Mesendoderm (in vitro differentiated cells): ENCODE data around the gene LAMP2.
A peak's percentile ranks its signal among the peaks of the same experiment; 100 is the strongest.

Experiments
- DNase-seq: peaks from one replicate; pipeline ENCODE4 v3.0.0; 2013
- H2AK5ac ChIP-seq: 2 replicates; pipeline ENCODE4 v1.6.1; 2013; ENCODE audit warnings: low read length, inconsistent platforms
- H2BK120ac ChIP-seq: 2 replicates; pipeline ENCODE4 v1.6.1; 2013; ENCODE audit warnings: low read depth, mild to moderate bottlenecking, low read length, moderate library complexity, mixed read lengths
- H2BK15ac ChIP-seq: replicated peaks from 2 replicates; pipeline ENCODE4 v1.6.1; 2013; ENCODE audit warnings: low read depth, mild to moderate bottlenecking, moderate library complexity
- H2BK5ac ChIP-seq: 2 replicates; pipeline ENCODE4 v1.6.1; 2013; ENCODE audit warnings: low read length, inconsistent platforms
- H3K18ac ChIP-seq: 2 replicates; pipeline ENCODE4 v1.6.1; 2013; ENCODE audit warnings: mild to moderate bottlenecking, low read length, mixed read lengths
- H3K23ac ChIP-seq: one replicate; pipeline ENCODE4 v1.6.1; 2013; ENCODE audit warnings: low read length
- H3K27ac ChIP-seq: 2 replicates; pipeline ENCODE4 v1.5.1; 2013; ENCODE audit warnings: low read depth, mild to moderate bottlenecking, inconsistent platforms, low read length, moderate library complexity
- H3K27me3 ChIP-seq: 2 replicates; pipeline ENCODE4 v1.6.1; 2013; ENCODE audit warnings: low read length, control low read depth, mild to moderate bottlenecking, inconsistent platforms; ENCODE audit not compliant: insufficient read depth, poor library complexity
- H3K36me3 ChIP-seq: 2 replicates; pipeline ENCODE4 v1.6.1; 2013; ENCODE audit warnings: low read length, inconsistent platforms; ENCODE audit not compliant: control insufficient read depth, insufficient read depth
- H3K4ac ChIP-seq: one replicate; pipeline ENCODE4 v1.6.1; 2013; ENCODE audit warnings: low read depth, mild to moderate bottlenecking, low read length, moderate library complexity
- H3K4me1 ChIP-seq: 2 replicates; pipeline ENCODE4 v1.6.1; 2013; ENCODE audit warnings: low read depth, low read length, inconsistent platforms; ENCODE audit not compliant: control insufficient read depth
- H3K4me2 ChIP-seq: 2 replicates; pipeline ENCODE4 v1.6.1; 2013; ENCODE audit warnings: low read length
- H3K4me3 ChIP-seq: 2 replicates; pipeline ENCODE4 v1.5.1; 2013; ENCODE audit warnings: mild to moderate bottlenecking, low read length
- H3K56ac ChIP-seq: one replicate; pipeline ENCODE4 v1.6.1; 2013; ENCODE audit warnings: low read length
- H3K79me1 ChIP-seq: 2 replicates; pipeline ENCODE4 v1.6.1; 2013; ENCODE audit warnings: low read length, inconsistent platforms
- H3K79me2 ChIP-seq: 2 replicates; pipeline ENCODE4 v1.6.1; 2013; ENCODE audit warnings: mild to moderate bottlenecking, low read length; ENCODE audit not compliant: control insufficient read depth, insufficient read depth
- H3K9ac ChIP-seq: 2 replicates; pipeline ENCODE4 v1.6.1; 2013; ENCODE audit warnings: low read length, inconsistent platforms
- H4K5ac ChIP-seq: one replicate; pipeline ENCODE4 v1.6.1; 2013; ENCODE audit warnings: low read length
- H4K8ac ChIP-seq: one replicate; pipeline ENCODE4 v1.6.1; 2013; ENCODE audit warnings: low read depth, mild to moderate bottlenecking, control low read depth, low read length, moderate library complexity
- WGBS: extraction: QIAGEN DNeasy Blood & Tissue Kit; methylation state at CpG from one replicate; pipeline ENCODE4 v1.1.7; 2013; ENCODE audit warnings: low lambda C conversion rate, missing lambda C conversion rate; ENCODE audit not compliant: insufficient coverage; ENCODE audit errors: extremely low coverage; 5-methylcytosine and 5-hydroxymethylcytosine counted together

The LAMP2 gene

DNA sequence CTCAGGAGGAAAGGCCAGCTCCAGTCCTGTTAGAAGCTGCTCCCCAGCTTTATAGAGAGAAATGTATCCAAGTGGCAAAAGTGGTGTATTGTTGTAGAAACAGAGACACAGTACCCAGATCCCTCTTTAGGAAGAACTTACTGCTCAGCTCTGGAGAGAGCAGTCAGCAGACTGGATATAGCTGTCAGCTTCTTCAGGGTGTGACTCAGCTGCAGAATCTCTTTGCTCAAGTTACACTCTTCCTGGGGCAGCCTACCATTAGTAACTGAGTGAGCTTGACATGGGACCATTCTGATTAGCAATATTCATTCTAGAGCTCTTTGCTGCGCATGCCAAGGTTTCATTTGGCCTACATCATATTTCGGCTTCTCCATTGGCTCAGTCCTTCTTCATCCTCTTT is 66.7 kb downstream of the LAMP2 start:
- Histone ChIP-seq H2BK15ac (no peak overlapping the region), H4K5ac (no peak overlapping the region), H2BK5ac (no peak overlapping the region), H3K79me1 (no peaks in the 10 kb centered on the region), H3K23ac (no peak overlapping the region), H3K18ac (no peak overlapping the region), H3K4me2 (no peak overlapping the region), H3K27me3 (no peaks in the 10 kb centered on the region), H3K36me3 (no peaks in the 10 kb centered on the region), H3K56ac (no peak overlapping the region), H3K79me2 (no peaks in the 10 kb centered on the region), H3K4ac (no peak overlapping the region), H3K27ac (no peak overlapping the region), H3K4me3 (no peak overlapping the region), H3K4me1 (no peaks in the 10 kb centered on the region), H4K8ac (no peak overlapping the region), H3K9ac (no peak overlapping the region), H2AK5ac (no peak overlapping the region), H2BK120ac (no peak overlapping the region)
- DNase-seq: no peak
- WGBS: no CpG with 5 or more reads among the region's 2 CpGs

DNA sequence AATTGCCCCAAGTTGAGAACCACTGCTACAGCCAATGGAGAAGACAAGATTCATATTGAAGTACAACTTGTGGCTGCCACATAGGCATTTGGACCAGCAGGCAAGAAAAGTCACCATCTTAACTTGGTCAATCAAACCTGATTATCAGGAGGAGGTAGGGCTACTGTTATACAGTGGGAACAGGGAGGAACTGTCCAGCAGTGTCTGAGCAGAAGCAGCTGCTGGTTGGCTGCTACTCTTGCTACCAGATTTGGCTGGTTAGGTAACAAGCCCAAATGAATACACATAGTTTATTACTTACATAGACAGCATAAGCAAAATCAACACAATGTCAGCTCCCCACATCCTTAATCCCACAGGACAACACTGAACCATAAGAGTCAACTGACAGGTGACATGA is 67.8 kb downstream of the LAMP2 start:
- no peak overlapping the region for H3K27ac ChIP-seq
- no peak overlapping the region for H3K4me2 ChIP-seq
- no peak overlapping the region for H3K4me3 ChIP-seq
- H3K18ac ChIP-seq: no peak overlapping the region
- no peak overlapping the region for H2BK15ac ChIP-seq
- no peak overlapping the region for H3K9ac ChIP-seq
- no peak for DNase-seq
- no peaks in the 10 kb centered on the region for H3K4me1 ChIP-seq
- H3K79me2 ChIP-seq: no peaks in the 10 kb centered on the region
- H3K79me1 ChIP-seq: no peaks in the 10 kb centered on the region
- no peak overlapping the region for H2BK5ac ChIP-seq
- no peaks in the 10 kb centered on the region for H3K36me3 ChIP-seq
- no peak overlapping the region for H4K5ac ChIP-seq
- no peak overlapping the region for H3K56ac ChIP-seq
- H4K8ac ChIP-seq: no peak overlapping the region
- H2BK120ac ChIP-seq: no peak overlapping the region
- H2AK5ac ChIP-seq: no peak overlapping the region
- no peak overlapping the region for H3K4ac ChIP-seq
- no peak overlapping the region for H3K23ac ChIP-seq
- H3K27me3 ChIP-seq: no peaks in the 10 kb centered on the region

DNA sequence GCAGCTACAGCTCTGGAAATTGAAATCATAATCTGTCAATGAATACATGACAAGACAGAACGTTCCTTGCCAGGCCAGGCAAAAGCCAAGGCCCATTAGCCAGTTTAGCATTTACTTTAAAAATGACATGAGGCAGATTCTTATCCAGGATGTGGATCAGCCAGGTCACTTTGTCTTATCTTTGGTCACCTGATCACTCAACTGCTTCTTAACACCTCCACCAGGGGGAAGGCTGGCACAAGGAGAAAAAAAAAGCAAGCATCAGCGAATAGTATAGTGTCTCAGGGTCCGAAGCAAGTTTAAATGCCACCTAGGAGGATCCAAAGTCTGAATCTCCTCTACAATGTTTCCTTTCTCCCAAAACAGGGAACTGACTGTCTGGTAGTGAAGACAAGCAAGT is 88.4 kb downstream of the LAMP2 start:
- Histone ChIP-seq H3K36me3 (no peaks in the 10 kb centered on the region), H2BK5ac (no peak overlapping the region), H3K18ac (no peak overlapping the region), H3K27me3 (no peaks in the 10 kb centered on the region), H2AK5ac (no peak overlapping the region), H3K79me2 (no peaks in the 10 kb centered on the region), H3K9ac (no peak overlapping the region), H2BK15ac (no peak overlapping the region), H3K27ac (no peak overlapping the region), H3K56ac (no peak overlapping the region), H3K4ac (no peak overlapping the region), H3K79me1 (no peaks in the 10 kb centered on the region), H2BK120ac (no peak overlapping the region), H3K4me3 (no peak overlapping the region), H3K4me1 (peaks cover 3% of the 10 kb centered on the region), H4K5ac (no peak overlapping the region), H4K8ac (no peak overlapping the region), H3K23ac (no peak overlapping the region), H3K4me2 (no peak overlapping the region)
- no CpG with 5 or more reads among the region's 3 CpGs for WGBS
- DNase-seq: peak; percentile 80

DNA sequence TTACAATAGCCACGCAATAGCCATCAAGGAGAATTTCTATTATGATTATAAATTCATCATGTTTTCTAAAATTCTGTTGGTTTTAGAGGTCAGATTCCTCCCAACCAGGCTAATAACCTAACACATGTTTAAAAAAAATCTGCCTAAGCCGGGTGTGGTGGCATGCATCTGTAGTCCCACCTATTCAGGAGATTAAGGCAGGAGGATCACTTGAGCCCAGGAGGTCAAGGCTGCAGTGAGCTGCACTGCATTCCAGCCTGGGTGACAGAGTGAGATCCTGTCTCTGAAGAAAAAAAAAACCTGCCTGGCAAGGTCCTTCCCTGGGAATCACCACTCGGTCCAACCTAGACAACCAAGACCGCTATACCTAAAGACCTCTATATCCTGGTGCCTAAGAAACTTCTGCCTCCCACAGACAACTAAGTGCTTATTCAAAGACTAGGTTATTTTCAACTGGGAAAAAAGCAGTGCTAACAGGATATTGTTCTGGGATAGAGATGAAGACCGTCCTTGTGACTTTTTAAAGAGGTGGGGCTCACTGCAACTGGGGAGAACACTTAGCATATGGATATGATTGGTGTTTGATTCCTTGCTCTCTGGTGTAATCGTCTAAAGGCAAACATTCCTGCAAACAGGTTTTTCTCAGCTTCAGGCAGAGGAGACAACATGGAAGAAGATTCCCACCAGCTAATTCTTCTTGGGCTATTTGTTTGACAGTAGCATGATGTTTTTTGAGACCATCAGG is 89.0 kb downstream of the LAMP2 start:
- Histone ChIP-seq H2BK120ac (no peak overlapping the region), H3K27me3 (no peaks in the 10 kb centered on the region), H3K36me3 (no peaks in the 10 kb centered on the region), H2AK5ac (no peak overlapping the region), H2BK5ac (no peak overlapping the region), H3K4me2 (no peak overlapping the region), H3K4me1 (peaks cover 3% of the 10 kb centered on the region), H3K18ac (no peak overlapping the region), H3K79me2 (no peaks in the 10 kb centered on the region), H3K27ac (no peak overlapping the region), H3K23ac (no peak overlapping the region), H3K4ac (no peak overlapping the region), H3K9ac (no peak overlapping the region), H2BK15ac (no peak overlapping the region), H4K8ac (no peak overlapping the region), H3K4me3 (no peak overlapping the region), H3K56ac (no peak overlapping the region), H3K79me1 (no peaks in the 10 kb centered on the region), H4K5ac (no peak overlapping the region)
- DNase-seq: peak; percentile 36
- no CpG with 5 or more reads among the region's 6 CpGs for WGBS

DNA sequence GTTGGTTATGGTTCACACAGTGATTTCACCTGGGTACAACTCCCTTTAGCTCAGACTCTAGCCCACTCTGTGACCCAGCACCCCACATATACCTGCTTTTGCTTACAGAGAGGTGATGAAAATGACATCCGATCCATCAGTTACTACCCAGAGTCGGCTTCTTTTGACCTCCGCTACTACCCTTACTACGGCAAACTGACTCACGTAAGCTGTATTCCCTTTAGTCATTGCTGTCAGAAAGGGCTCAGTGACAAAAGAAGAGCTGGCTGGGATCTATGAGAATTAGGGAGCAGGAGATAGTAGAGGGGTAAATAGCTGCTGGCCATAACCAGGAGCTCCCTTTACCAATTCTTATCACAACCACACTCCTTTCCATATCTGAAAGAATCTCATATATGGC is 90.5 kb downstream of the LAMP2 start:
- Histone ChIP-seq H3K4me3 (no peak overlapping the region), H3K27me3 (no peaks in the 10 kb centered on the region), H3K56ac (no peak overlapping the region), H3K4me2 (no peak overlapping the region), H3K4ac (no peak overlapping the region), H2BK15ac (no peak overlapping the region), H3K27ac (no peak overlapping the region), H3K36me3 (no peaks in the 10 kb centered on the region), H3K23ac (no peak overlapping the region), H2BK5ac (no peak overlapping the region), H2AK5ac (no peak overlapping the region), H3K79me1 (no peaks in the 10 kb centered on the region), H2BK120ac (no peak overlapping the region), H4K5ac (no peak overlapping the region), H3K4me1 (peaks cover 3% of the 10 kb centered on the region), H4K8ac (no peak overlapping the region), H3K18ac (no peak overlapping the region), H3K9ac (no peak overlapping the region), H3K79me2 (no peaks in the 10 kb centered on the region)
- no CpG with 5 or more reads among the region's 5 CpGs for WGBS
- no peak for DNase-seq
